ENCODE data around the gene ADAMTS1. TPM values are rescaled to one million over a fixed set of nuclear protein-coding genes. Genes with fewer than 3 reads are reported as not detected.

The ADAMTS1 gene
- total and polyA plus RNA-seq, 2 of the 4 experiments (the other 2 are of a cell fraction): 116 to 317 TPM

- H3K18ac ChIP-seq (ENCODE audit: low read depth, low read length): peak overlapping the region; percentile 20; the same call in 1 of the 2 replicates
- in situ Hi-C loops (cut with MboI; ENCODE audit: low sequenced_read_pairs): loop anchor here (5.0 to 10.0 kb wide), 2 partner anchors 75 to 1953 kb away; no protein-coding TSS in a partner anchor
Measured at GRCh38 chr21:26842300-26842699, 2.9 kb downstream of the ADAMTS1 start.

More at GRCh38 chr21:26842300-26842699, 2.9 kb downstream of the ADAMTS1 start:
- TF ChIP-seq MAZ (IDR thresholded peaks at IDR 0.05; ENCODE audit: borderline replicate concordance, low read depth, low read length) (no peak), NFE2L2 (IDR thresholded peaks at IDR 0.05; ENCODE audit: low read depth, low read length) (peak; percentile 72), RAD21 (IDR thresholded peaks at IDR 0.05; ENCODE audit: low read length) (no peak)
- Histone ChIP-seq H2AFZ (replicated peaks; ENCODE audit: low read length, poor library complexity) (peak overlapping the region; percentile 53), H3K9ac (ENCODE audit: low read depth, low read length) (peak overlapping the region; percentile 53), H3K4me3 (ENCODE audit: insufficient read depth, low read depth, low read length) (peak overlapping the region; percentile 97), H4K91ac (ENCODE audit: insufficient read depth, low read depth, low read length) (0 out of 2 replicates have a peak overlapping the region, but pooled peaks have one; percentile 34), H3K4me2 (ENCODE audit: low read depth, low read length) (peak overlapping the region; percentile 90), H3K4me1 (ENCODE audit: control insufficient read depth, insufficient read depth, low read length) (peaks cover 6% of the 10 kb centered on the region), H4K8ac (ENCODE audit: low read depth in 2 of 2, low read length in 2 of 2) (no peak overlapping the region), H3K9me1 (ENCODE audit: insufficient read depth, low read length) (peaks cover 13% of the 10 kb centered on the region), H3K14ac (replicated peaks; ENCODE audit: low read depth, low read length) (peak overlapping the region; percentile 76), H2BK15ac (ENCODE audit: low read depth, low read length) (no peak overlapping the region; the same call in 2 of the 3 replicates), H3K27me3 (ENCODE audit: control insufficient read depth, insufficient read depth, low read length) (no peaks in the 10 kb centered on the region), H3K56ac (ENCODE audit: extremely low read depth, insufficient read depth, low read length) (peak overlapping the region; percentile 2; the same call in 1 of the 2 replicates), H3K27ac (ENCODE audit: insufficient read depth, low read length) (peak overlapping the region; percentile 28), H3K23ac (ENCODE audit: low read depth, low read length) (no peak overlapping the region), H2AK9ac (replicated peaks; ENCODE audit: low read depth, low read length, poor library complexity) (peak overlapping the region; percentile 34), H2BK20ac (ENCODE audit: low read depth, low read length) (peak overlapping the region; percentile 23; the same call in 1 of the 2 replicates), H2BK5ac (ENCODE audit: low read depth, low read length, poor library complexity, severe bottlenecking) (peak overlapping the region; percentile 38), H3K9me3 (ENCODE audit: control insufficient read depth, insufficient read depth, low read length) (no peaks in the 10 kb centered on the region), H2BK120ac (ENCODE audit: low read depth, low read length) (peak overlapping the region; percentile 13; the same call in 1 of the 2 replicates), H3K36me3 (ENCODE audit: control insufficient read depth, insufficient read depth, low read length) (peaks cover 52% of the 10 kb centered on the region), H4K5ac (ENCODE audit: low read depth, low read length) (no peak overlapping the region), H3K79me1 (ENCODE audit: low read depth in 1 of 2, low read length in 2 of 2) (peaks cover 3 to 64% of the 10 kb centered on the region in 2 experiments), H2AK5ac (ENCODE audit: low read depth, low read length) (peak overlapping the region; percentile 39), H4K20me1 (ENCODE audit: insufficient read depth, low read length) (peaks cover 76% of the 10 kb centered on the region), H3K4ac (ENCODE audit: low read depth, low read length) (peak overlapping the region; percentile 75)
- 54% methylated on average over 6 of the region's 11 CpGs; no CpG with 5 or more reads in 1 of the 2 experiments for WGBS, 2 experiments (ENCODE audit: extremely low coverage in 2 of 2, insufficient read length in 1 of 2)
- BruUV-seq (replicated peaks): no TSS peak
- intact Hi-C loops (cut with micrococcal nuclease): loop anchor here (10.0 kb wide), 3 partner anchors 1583 to 1933 kb away; no protein-coding TSS in a partner anchor
- POLR2A ChIA-PET (ENCODE audit: unreplicated experiment): no interaction called here
- CTCF ChIA-PET: interaction anchor here (0.6 kb wide), 1 partner anchor 579 kb away, joined by 6 read pairs; no protein-coding TSS in a partner anchor
- ATAC-seq (ENCODE audit: low read depth) (no peak), DNase-seq (peak; percentile 64)
- dilution Hi-C loops (cut with HindIII; ENCODE audit: low sequenced_read_pairs, unreplicated experiment): no loop called here
